GM18519 (cell line): Measurements from ENCODE around the gene PARP11.

Source experiments
- ATAC-seq: cut with Tn5 transposase; IDR thresholded peaks from one replicate; pipeline ENCODE4 v1.9.1; 2021; ENCODE audit warnings: mild to moderate bottlenecking, moderate library complexity; ENCODE audit not compliant: unreplicated experiment, low FRiP score

The PARP11 gene

GRCh38 chr12:3872800-3873636 is at the start of gene PARP11:
TSS of gene PARP11 (minus strand) at chr12:3873399. CDS start at chr12:3873229, 170 bp downstream.
- peak; percentile 68 for ATAC-seq

GRCh38 chr12:3922033-3922432 is 48.8 kb upstream of the PARP11 start:
- ATAC-seq: no peak

- ATAC-seq: no peak
Observed at GRCh38 chr12:3921526-3921925, 48.3 kb upstream of the PARP11 start.

- ATAC-seq: no peak
Observed at GRCh38 chr12:3921151-3921471, 47.9 kb upstream of the PARP11 start.

- no peak for ATAC-seq
Observed at GRCh38 chr12:3920351-3921150, 47.4 kb upstream of the PARP11 start.

- no peak for ATAC-seq
Observed at GRCh38 chr12:3913278-3913677, 40.1 kb upstream of the PARP11 start.

GRCh38 chr12:3912863-3913262 is 39.7 kb upstream of the PARP11 start:
- no peak for ATAC-seq

GRCh38 chr12:3911409-3911808 is 38.2 kb upstream of the PARP11 start:
- ATAC-seq: no peak

- ATAC-seq: no peak
Observed at GRCh38 chr12:3905664-3906063, 32.5 kb upstream of the PARP11 start.

- ATAC-seq: no peak
Observed at GRCh38 chr12:3904999-3905398, 31.8 kb upstream of the PARP11 start.

- ATAC-seq: no peak
Observed at GRCh38 chr12:3902921-3903320, 29.7 kb upstream of the PARP11 start.

GRCh38 chr12:3901116-3901515 is 27.9 kb upstream of the PARP11 start:
- no peak for ATAC-seq

- no peak for ATAC-seq
Observed at GRCh38 chr12:3898756-3899155, 25.6 kb upstream of the PARP11 start.

- no peak for ATAC-seq
Observed at GRCh38 chr12:3897371-3897971, 24.3 kb upstream of the PARP11 start.

GRCh38 chr12:3896801-3897351 is 23.7 kb upstream of the PARP11 start:
- ATAC-seq: no peak

- ATAC-seq: no peak
Observed at GRCh38 chr12:3896356-3896755, 23.2 kb upstream of the PARP11 start.

- no peak for ATAC-seq
Observed at GRCh38 chr12:3892631-3893030, 19.4 kb upstream of the PARP11 start.

GRCh38 chr12:3891201-3891600 is 18.0 kb upstream of the PARP11 start:
- ATAC-seq: no peak

- no peak for ATAC-seq
Observed at GRCh38 chr12:3888659-3889058, 15.5 kb upstream of the PARP11 start.

- no peak for ATAC-seq
Observed at GRCh38 chr12:3885277-3886094, 12.3 kb upstream of the PARP11 start.
